Adipose tissue (tissue), 3 donors: ENCODE results near the gene NTMT1. TPM values are rescaled to one million over a fixed set of nuclear protein-coding genes. Genes with fewer than 3 reads are reported as not detected.

Source experiments
- H3K27ac ChIP-seq: one replicate; pipeline ENCODE4 v1.5.1; 2013; ENCODE audit warnings: low read depth, low read length
- WGBS, 3 donors: extraction: QIAGEN DNeasy Blood & Tissue Kit; methylation state at CpG; one replicate each; pipeline ENCODE4 v1.1.7; 2013; 5-methylcytosine and 5-hydroxymethylcytosine counted together
- polyA plus RNA-seq, 3 donors: library from polyadenylated mRNA; stranded (reverse); fragments of 200-250 nt; gene quantifications; one replicate each; pipeline ENCODE4 v1.2.3, GENCODE V29; 2013
- donor health status: healthy with polysubstance abuse.
- donor health status: Bipolar disorder and iron deficiency.
- donor health status: healthy.

Gene NTMT1
- polyA plus RNA-seq, 3 donors: 34.2 to 44.5 (median 35.5) TPM

DNA sequence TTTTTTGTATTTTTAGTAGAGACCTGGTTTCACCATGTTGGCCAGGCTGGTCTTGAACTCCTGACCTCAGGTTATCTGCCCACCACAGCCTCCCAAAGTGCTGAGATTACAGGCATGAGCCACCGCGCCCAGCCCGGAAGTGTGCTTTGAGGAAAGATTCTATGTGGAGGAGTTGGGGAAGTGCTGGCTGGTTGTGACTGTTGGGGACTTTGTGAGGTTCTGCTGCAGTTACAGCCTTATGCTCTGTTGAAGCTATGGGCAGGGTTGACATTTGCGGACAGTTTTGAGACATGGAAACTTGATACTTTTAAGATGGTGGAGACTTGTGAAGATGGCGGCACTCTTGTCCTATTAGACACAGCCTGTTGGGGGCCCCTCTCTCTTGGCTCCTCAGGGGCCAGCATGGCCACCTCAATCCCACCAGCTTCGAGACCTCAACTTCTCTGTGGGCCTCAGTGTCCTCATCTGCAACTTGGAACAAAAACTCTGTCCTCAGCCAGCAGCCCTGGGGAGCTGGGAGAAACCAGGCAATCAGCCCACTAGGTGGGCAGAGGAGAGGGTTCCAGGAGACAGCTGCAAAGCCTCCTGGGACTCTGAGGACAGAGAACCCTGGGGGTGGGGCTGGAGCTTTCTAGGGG, 29.9 kb upstream of the NTMT1 start:
- H3K27ac ChIP-seq: no peak overlapping the region
- WGBS, 3 donors: 54 to 89% (median 65%) methylated on average over 6 of the region's 6 CpGs

DNA sequence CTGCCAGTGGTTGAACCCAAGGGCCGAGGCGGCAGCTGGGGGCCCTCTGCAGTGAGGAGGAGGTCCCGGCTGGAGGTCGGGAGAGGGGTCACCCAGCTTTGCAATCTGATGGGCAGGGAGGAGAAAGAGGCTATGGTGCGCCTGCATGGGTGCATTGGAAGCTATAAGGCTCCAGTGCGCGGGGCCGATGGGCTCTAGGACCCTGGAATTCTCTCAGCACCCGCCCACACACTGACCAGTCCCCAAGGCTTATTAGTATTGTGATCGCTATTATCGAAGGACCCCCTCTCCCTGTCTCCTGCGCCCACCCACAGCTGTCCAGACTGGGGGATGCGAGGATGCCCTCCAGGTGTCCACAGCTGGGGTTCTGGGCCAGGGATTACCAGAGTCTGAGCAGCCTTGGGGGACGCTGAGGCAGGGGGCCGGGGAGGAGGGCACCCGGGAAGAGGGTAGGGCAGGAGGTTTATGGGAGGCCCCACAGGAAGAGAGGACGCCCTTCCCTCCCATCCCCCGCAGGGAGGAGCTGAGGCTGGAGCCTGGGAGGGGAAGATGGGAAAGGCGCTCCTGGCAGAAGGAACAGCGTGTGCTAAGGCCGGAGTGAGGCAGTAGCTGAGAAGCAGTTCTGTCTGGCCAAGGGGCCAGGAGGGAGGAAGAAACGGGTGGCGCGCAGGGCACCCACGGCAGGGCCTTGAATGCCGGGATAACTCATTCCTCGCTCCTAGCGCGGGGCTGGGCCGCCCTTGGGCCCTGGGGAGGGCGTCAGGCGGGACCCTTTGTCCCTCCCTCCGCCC, 29.2 kb upstream of the NTMT1 start:
- peak overlapping the region; percentile 61 for H3K27ac ChIP-seq
- WGBS, 3 donors: 34 to 44% (median 40%) methylated on average over 25 to 33 of the region's 33 CpGs

DNA sequence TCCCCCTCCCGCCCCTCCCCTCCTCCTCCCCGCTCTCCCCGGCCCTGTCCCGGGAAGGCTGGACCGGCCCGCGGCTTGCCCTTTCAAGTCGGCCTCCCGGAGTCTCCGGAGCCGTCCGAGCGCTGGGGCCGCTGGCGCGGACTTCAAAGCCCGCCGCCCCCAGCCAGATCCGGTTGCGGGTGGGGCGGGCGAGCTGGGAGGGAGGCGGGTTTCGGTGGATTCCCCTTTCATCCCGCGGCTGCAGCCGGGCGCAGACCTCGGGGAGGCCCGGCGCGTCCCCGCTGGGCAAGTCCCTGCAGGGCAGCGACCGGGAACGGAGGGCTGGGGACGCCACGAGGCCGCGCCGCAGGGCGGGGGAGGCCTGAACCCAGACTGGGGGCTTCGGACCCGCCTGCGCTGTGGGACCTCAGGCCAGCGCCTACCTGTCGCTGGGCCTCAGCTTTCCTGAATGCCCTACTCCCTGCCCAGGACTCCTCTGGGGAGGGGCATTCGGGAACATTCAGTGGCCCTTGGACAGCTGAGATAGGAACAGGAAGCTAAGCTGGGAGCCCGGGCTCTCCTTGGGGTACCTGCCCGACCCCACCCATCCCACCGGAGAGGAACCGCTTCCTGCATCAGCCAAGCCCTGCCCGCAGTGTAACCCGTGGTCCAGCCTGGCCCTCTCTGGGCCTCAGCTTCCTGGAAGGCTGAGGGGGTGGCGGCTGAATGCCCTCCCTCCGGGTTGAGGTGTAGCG, 28.4 kb upstream of the NTMT1 start:
- WGBS, 3 donors: 4 to 15% (median 5%) methylated on average over 34 to 57 of the region's 57 CpGs
- peak overlapping the region; percentile 61 for H3K27ac ChIP-seq

DNA sequence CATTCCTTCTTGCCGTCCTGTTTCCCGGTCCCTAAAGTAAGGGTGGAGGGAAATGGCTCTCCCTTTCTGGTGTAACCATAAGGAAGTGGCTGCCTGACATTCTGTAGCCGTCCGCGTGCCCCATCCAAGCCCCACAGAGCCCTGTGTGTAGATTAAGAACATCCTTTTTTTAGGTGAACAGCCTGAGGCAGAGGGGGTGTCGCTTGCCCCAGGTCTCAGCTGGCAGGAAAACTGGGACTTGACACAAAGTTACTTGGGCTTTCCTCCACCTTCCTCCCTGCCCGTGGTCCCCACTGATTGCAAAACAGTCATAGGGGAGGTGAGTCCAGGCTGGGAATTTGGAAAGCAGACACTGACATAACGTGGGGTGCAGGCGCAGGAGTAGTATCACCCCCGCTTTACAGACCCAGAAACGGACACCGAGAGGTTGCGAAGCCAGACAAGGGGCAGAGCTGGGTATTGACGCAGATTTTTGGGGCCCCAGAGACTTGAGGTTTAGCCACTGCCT, 27.8 kb upstream of the NTMT1 start:
- no peak overlapping the region for H3K27ac ChIP-seq

DNA sequence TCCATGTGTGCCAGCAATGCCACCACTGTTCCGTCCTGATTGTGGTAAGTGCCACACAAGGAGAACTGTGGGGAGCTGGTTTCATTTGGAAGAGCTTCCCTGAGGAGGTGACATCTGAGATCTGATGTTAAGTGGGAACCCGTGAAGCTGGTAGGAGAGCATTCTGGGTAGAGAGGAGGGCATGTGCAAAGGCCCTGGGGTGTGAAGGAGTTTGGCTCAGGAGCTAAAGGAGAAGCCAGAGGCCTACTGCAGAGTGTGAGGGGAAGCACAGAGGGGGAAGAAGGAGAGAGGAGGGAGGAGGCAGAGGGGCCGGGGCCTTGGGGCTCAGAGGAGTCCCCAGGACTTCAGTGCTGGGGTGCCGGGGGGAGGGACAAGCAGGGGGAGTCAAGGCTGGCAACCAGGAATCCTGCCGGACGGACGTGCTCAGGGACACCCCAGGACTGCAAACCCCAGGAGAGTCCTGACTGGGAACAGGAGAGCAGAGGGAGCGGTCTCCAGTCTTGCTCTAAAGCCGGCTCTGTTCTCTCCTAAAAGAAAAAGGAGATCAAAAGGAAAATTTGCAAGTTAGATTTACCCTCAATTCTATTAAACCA, 24.8 kb upstream of the NTMT1 start:
- WGBS, 3 donors: 78 to 83% (median 82%) methylated on average over 9 of the region's 9 CpGs
- H3K27ac ChIP-seq: no peak overlapping the region

More for the DNA sequence above, 27.8 kb upstream of the NTMT1 start:
- 51 to 70% (median 56%) methylated on average over 14 of the region's 14 CpGs for WGBS, 3 donors

DNA sequence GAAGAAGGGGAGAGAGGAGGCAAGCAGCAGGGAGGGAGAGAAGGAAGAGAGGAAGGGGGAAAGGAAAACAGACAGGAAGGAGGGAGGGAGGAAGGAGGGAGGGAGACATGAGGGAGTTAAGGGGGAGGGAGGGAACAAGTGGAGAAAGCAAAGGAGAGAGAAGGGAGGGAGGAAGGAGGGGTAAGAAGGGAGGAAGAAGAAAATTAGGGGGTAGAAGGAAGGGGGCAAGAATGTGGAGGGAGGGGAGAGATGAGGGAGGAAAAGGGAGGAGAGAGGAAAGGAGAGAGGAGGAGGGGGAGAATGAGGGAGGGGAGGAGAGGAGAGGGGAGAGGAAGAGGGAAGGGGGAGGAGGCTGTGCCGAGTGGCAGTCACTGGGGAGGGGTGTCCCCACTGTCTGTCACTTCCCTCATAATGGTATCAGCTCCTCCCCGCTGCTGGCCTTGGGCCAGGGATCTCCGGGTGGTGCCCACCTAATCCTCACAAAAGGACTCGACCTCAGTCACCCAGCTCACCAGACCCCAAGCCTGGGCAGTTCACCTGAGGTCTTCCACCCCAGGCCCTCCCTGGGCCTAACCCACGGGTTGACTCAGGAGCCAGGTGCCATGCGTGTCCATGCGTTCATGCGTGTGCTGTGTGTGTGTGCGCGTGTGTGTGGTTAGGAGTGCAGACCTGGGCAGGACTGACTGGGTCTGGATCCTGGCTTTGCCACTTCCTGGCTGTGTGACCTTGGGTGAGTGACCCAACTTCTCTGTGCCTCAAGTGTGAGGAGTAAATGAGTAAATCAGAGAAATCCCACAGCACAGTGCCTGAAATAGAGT, 23.2 kb upstream of the NTMT1 start:
- 59 to 68% (median 60%) methylated on average over 10 of the region's 10 CpGs for WGBS, 3 donors
- no peak overlapping the region for H3K27ac ChIP-seq

DNA sequence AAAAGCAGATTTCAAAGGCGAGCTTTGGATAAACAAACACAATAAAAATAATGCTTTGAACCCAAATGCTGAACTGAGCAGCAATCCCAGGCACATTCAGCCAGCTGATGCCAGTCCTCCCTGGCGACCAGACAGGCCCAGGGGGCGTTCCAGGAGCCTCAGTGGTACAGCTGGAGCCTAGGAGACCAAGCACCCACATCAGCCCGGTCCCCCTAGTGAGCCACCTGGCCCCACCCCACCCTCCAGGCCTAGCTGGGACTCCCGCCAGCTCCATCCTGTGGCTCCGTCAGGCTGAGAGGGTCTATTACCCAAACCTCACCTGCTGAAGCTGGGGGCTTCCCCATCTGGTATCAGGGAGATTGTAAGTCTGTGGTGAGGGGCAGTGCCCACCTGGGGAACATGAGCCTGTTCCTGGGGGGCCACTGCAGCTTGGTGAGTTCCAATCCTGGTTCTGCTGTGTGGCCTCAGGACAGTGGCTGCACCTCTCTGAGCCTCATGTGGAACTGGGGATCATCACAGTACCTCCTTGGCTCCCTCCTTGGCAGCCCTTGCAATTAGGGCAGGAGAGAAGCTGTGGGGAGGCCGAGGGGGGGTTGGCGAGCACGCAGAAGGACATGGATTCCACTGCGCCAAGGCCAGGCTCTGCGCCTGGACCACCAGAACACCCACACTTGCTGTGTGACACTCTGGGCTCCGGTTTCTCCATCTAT, 21.8 kb upstream of the NTMT1 start:
- H3K27ac ChIP-seq: no peak overlapping the region
- 80 to 81% (median 81%) methylated on average over 12 of the region's 12 CpGs for WGBS, 3 donors

DNA sequence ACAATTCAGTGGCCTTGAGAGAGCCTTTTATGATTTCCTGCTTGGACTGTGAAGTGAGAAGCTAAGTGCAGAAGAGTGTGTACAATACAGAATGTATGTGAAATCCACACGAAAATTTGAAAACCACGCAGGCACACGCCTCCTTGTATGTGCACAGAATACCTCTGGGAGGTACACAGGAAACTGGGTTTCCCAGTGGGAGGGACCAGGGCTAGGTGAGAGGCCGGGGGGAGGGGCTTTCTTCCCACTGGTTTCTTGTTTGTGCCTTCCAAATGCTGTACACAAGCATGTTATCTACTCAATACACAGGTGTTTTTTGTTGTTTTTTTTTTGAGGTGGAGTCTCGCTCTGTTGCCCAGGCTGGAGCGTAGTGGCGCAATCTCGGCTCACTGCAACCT, 21.2 kb upstream of the NTMT1 start:
- no peak overlapping the region for H3K27ac ChIP-seq
- WGBS, 3 donors: 54 to 58% (median 55%) methylated on average over 8 of the region's 8 CpGs

DNA sequence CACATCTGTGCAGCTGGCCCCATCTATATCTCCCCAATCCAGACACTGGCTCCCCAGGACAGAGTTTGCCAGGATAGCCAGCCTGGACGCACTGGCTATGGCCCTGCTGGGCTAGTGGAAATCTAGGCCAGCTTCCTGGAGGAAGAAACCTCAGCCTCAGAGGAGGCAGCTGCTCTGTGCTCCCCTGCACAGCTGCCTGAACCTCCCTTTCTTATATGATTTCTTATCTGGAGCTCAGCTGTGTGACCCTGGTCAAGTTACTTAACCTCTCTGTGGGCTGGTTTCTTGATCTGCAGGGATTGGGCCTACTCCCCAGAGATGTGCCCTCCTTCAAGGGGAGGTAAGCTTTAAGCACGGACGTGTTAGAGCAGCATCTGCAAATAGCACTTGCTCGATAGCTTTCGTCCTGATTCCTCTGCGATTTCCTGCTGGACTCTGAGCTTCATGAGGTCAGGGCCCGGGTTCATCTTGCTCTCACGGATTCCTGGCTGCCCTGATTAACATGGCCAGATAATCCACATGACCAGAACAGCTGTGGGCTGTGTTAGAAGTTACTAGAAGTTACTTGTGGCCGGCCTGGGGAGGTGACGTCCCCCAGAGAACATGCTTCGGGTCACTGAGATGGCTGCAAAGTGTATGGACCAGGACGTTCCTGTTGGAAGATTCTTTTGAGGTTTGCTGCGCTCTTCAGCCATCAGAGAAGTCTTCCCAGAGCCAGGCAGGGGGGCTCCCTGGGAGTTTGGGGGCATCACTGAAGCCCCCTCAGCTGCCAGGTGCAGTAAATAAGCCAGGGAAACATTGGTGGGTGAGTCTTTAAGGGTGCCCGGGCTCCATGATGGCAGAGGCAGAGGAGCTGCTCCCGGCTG, 19.6 kb upstream of the NTMT1 start:
- H3K27ac ChIP-seq: no peak overlapping the region
- WGBS, 3 donors: 54 to 76% (median 63%) methylated on average over 15 of the region's 15 CpGs

DNA sequence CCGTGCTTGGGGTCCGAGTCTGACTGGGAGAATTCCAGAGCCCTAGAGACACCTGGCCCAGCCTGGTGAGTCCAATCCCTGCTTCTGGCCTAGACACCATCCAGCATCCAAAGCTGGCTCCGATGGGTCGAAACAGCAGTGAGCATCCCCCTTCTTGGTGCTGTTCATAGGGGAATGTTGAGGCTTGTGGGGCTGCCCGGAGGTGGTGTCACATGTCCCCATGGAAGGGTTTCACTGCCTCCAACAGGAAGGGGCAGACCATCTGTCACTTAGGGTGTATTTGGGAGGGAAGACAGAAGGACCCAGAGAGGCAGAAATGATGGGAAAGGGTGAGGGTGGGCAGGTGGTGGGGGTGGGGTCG, 19.0 kb upstream of the NTMT1 start:
- 65 to 77% (median 66%) methylated on average over 6 of the region's 6 CpGs for WGBS, 3 donors
- no peak overlapping the region for H3K27ac ChIP-seq

DNA sequence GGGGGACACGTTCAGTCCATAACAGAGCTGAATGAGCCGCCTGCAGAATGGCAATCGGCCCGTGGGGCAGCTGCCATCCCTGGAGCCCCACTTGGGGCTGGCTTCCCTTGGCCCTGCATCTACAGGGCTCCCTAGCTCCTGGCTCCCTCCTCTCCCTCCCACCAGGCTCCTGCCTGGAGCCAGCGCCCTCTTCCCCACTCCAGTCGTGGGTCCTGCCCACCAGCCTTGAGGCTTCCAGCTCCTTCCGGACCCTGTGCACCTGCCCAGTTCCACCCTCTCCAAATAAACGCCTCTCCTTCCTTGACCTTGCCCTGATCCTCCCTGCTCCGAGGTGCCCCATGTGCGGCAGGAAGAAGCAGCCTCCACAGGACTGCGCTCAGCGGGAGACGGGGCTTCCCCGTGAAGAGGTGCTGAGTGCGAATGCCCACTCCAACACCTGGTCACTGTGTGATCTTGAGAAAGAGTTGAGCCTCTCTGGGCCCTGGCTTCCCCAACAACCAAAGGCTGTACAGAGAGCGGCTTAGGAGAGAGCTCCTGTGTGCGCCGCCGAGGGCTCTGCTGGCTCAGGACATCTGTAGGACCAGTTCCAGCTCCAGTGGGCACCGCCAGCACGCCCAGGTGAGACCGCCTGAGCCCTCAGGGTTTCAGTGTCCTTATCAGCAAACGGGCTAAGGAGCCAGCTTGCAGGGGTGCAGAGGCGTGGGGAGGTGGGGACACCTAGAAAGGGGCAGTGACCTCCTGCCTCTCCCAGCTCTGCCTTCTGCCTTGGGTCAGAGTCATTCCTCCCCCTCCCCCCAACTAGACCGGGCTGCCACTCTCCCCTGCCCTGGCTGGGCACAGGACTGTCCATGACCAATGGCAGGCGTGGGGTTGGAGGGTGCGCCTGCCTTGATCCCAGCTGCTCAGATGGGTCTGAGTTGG, 17.1 kb upstream of the NTMT1 start:
- WGBS, 3 donors: 79 to 85% (median 82%) methylated on average over 25 to 27 of the region's 27 CpGs
- H3K27ac ChIP-seq: no peak overlapping the region

DNA sequence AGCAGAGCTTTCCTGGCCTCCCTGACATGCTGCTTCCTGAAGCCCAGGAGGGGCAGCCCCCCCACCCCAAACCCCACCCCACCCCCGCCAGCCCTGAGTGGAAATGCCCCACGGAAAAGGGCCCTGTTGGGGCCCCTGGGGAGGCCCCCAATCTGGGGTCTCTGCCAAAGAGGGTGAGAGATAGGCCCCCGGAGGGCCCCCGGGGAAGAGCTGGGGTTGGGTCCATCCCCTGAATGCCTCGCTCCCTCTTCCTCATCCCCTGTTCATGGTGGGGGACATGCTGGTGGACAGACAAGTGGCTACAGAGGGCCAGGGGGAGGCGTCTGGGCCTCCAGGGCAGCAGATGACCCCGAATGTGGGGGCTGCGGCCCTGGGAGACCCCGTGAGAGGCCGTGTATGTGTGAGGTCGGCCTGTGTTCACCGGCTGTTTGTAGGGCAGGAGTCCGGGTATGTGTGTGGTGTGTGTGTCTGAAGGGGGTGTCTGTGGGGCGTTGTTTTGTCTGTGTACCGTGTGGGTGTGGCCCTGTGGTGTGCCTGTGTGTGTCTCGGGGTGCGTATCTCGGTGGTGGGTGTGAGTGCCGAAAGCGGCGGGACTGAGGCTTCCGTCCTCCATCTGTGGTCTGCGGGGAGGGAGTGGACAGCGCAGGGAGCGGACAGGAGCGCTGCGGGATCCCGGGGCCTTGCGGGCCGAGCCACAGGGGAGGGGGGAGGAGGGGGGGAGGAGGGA, 16.3 kb upstream of the NTMT1 start:
- 6 to 40% (median 7%) methylated on average over 18 to 29 of the region's 30 CpGs for WGBS, 3 donors

DNA sequence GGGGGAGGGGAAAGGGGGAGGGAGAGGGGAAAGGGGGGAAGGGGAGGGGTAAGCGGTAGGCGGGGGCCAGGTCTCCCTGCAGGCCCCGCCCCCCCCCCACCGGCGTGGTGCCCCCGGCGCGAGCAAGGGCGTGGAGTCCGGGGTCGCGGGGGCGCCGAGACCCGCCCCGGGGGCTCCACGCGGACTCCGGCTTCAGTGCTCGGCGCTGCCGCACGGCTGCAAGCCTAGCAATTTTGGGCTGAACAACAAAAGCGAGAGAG, 15.8 kb upstream of the NTMT1 start:
- H3K27ac ChIP-seq: no peak overlapping the region
- 0 to 2% (median 0%) methylated on average over 20 to 24 of the region's 24 CpGs for WGBS, 3 donors

More for the DNA sequence above, 16.3 kb upstream of the NTMT1 start:
- peak overlapping the region; percentile 52 for H3K27ac ChIP-seq

DNA sequence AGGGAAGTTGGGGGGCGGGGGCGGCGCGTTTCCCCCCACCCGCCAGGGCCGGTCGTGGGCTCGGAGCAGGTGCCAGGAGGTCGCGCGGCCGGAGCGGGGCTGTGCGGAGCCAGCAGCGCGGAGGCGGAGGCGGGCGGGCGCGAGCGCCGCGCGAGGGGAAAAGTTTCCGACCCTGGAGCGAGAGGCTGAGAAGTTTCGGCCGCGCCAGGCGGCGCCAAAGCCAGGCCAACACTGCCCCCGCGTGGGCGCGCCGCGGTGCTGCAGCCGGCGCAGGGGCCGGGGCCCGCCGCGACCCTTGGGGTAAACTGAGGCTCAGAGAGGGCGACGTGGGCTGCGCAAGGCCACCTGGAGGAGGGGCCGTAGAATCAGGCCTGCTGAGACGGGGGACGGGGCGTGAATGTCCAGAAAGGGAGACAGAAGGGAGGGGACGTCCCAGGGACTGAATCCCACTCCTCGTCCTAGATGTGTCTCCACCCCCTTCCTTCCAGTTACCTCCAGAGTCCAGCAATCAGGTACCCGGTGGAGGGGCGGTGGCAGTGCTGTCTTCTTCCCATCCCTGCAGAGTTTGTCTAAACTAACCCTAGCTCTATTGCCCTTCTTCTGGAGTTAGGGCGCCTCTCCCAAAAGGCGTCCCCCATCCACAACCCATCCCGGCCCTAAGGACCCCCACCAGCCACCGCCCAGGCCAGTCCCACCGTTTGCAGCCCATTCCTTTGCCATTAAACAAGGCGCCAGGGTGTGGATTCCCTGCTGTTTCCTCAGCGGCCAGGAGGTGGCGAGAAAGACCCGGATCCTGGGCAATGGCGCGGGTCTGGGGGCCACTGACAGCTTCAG, 15.3 kb upstream of the NTMT1 start:
- no peak overlapping the region for H3K27ac ChIP-seq
- WGBS, 3 donors: 0 to 1% (median 0%) methylated on average over 56 to 66 of the region's 66 CpGs
